GM19193 (cell line): ENCODE results near the gene FAM193B.

Experiments
- POLR2A ChIP-seq: IDR thresholded peaks from 4 replicates; pipeline ENCODE4 v1.6.1; 2011; ENCODE audit not compliant: insufficient read depth, insufficient read length; ENCODE audit errors: extremely low read depth

The FAM193B gene

GRCh38 chr5:177514541-177514940 is 39.8 kb downstream of the FAM193B start:
- no peak for TF ChIP-seq POLR2A

- no peak for TF ChIP-seq POLR2A
Measured at GRCh38 chr5:177513500-177513899, 40.9 kb downstream of the FAM193B start.

GRCh38 chr5:177512736-177513380 is 41.5 kb downstream of the FAM193B start:
- TF ChIP-seq POLR2A = no peak

- no peak for TF ChIP-seq POLR2A
Measured at GRCh38 chr5:177511796-177512675, 42.3 kb downstream of the FAM193B start.

GRCh38 chr5:177511181-177511580 is 43.2 kb downstream of the FAM193B start:
- no peak for TF ChIP-seq POLR2A

- peak; percentile 46 for TF ChIP-seq POLR2A
Measured at GRCh38 chr5:177510567-177511053, 43.8 kb downstream of the FAM193B start.

GRCh38 chr5:177509991-177510566 is 44.3 kb downstream of the FAM193B start:
- peak; percentile 22 for TF ChIP-seq POLR2A

- TF ChIP-seq POLR2A = no peak
Measured at GRCh38 chr5:177509381-177509951, 44.9 kb downstream of the FAM193B start, which contains the start of gene DOK3. DOK3 (minus strand) TSS chr5:177509826; CDS start chr5:177509540, 286 bp downstream.

- peak; percentile 76 for TF ChIP-seq POLR2A
Measured at GRCh38 chr5:177508837-177509236, 45.5 kb downstream of the FAM193B start.

GRCh38 chr5:177508221-177508611 is 46.1 kb downstream of the FAM193B start:
- no peak for TF ChIP-seq POLR2A

GRCh38 chr5:177507596-177508220 is 46.7 kb downstream of the FAM193B start:
- no peak for TF ChIP-seq POLR2A

- TF ChIP-seq POLR2A = no peak
Measured at GRCh38 chr5:177507165-177507564, 47.2 kb downstream of the FAM193B start.

- no peak for TF ChIP-seq POLR2A
Measured at GRCh38 chr5:177505075-177505474, 49.3 kb downstream of the FAM193B start.
